B cell (primary cell): ENCODE data around the gene PUS3. TPM values are rescaled to one million over a fixed set of nuclear protein-coding genes. Genes with fewer than 3 reads are reported as not detected.

ENCODE experiments used
- ATAC-seq: fragments of 200-7000 bp; cut with Tn5 transposase; one replicate; pipeline ENCODE4 v1.10.0; 2021; ENCODE audit warnings: low read depth, mild to moderate bottlenecking, moderate number of reproducible peaks, moderate library complexity
- CTCF ChIA-PET: fragments of 350-600 bp; sonication (Branson Sonifier 250); formaldehyde crosslinking; loops from one replicate; lab custom pipeline; 2021; ENCODE audit warnings: antibody characterized with exemption, inconsistent platforms; lab: Charles Lee
- POLR2A ChIA-PET: fragments of 350-600 bp; sonication (Branson Sonifier 250); formaldehyde crosslinking; loops from one replicate; lab custom pipeline; 2021; ENCODE audit warnings: antibody characterized with exemption; lab: Charles Lee
- DNase-seq: peaks from one replicate; pipeline ENCODE4 v3.0.0; 2013
- H2AFZ ChIP-seq: 2 replicates; pipeline ENCODE4 v1.6.1; 2012; ENCODE audit warnings: mild to moderate bottlenecking, low read depth, low read length; ENCODE audit not compliant: insufficient read depth, poor library complexity, severe bottlenecking
- H3K27ac ChIP-seq, 2 donors: 1 replicate in 1 of 2; 2 replicates in 1 of 2; pipeline ENCODE4 v1.5.1; 2012 to 2013; ENCODE audit warnings: low read length in 2 of 2, mild to moderate bottlenecking in 2 of 2, moderate library complexity in 1 of 2
- H3K27me3 ChIP-seq, 4 experiments: fragments of 200-600 bp in 1 of 4; sonication (generic) in 1 of 4; replicated peaks in 1 of 4; 1 replicate in 2 of 4; 2 replicates in 2 of 4; pipeline versions ENCODE4 v1.6.1 to v1.7.0; 2013 to 2016; ENCODE audit warnings: low read length in 3 of 4, mild to moderate bottlenecking in 2 of 4, mixed read lengths in 1 of 4, moderate library complexity in 1 of 4; ENCODE audit not compliant: insufficient read depth in 4 of 4, control insufficient read depth in 3 of 4; ENCODE audit errors: control extremely low read depth in 1 of 4
- H3K36me3 ChIP-seq, 2 experiments: replicated peaks in 1 of 2; 1 replicate in 1 of 2; 2 replicates in 1 of 2; pipeline versions ENCODE4 v1.6.1 to v1.7.1; 2013; ENCODE audit warnings: low read length in 1 of 2; ENCODE audit not compliant: insufficient read depth in 2 of 2, control insufficient read depth in 1 of 2; ENCODE audit errors: control extremely low read depth in 1 of 2, extremely low read depth in 1 of 2
- H3K4me1 ChIP-seq, 2 donors: fragments of 200-600 bp in 1 of 2; sonication (generic) in 1 of 2; 1 replicate in 1 of 2; 2 replicates in 1 of 2; pipeline versions ENCODE4 v1.5.1 to v1.6.1; 2013 to 2017; ENCODE audit warnings: low read length in 2 of 2; ENCODE audit not compliant: control insufficient read depth in 2 of 2, insufficient read depth in 2 of 2
- H3K4me2 ChIP-seq: replicated peaks from 2 replicates; pipeline ENCODE3; 2012; ENCODE audit warnings: mild to moderate bottlenecking, low read depth, low read length; ENCODE audit not compliant: poor library complexity, severe bottlenecking
- H3K4me3 ChIP-seq, 5 experiments: fragments of 200-600 bp in 1 of 5; sonication (generic) in 1 of 5; 1 replicate in 3 of 5; 2 replicates in 2 of 5; pipeline versions ENCODE4 v1.5.1 to v1.7.0; 2011 to 2016; ENCODE audit warnings: low read length in 4 of 5, mild to moderate bottlenecking in 4 of 5, low read depth in 2 of 5, control low read depth in 1 of 5, moderate library complexity in 1 of 5; ENCODE audit not compliant: insufficient read depth in 1 of 5; ENCODE audit errors: control extremely low read depth in 1 of 5, extremely low read depth in 1 of 5
- H3K79me2 ChIP-seq: fragments of 200-600 bp; sonication (generic); one replicate; pipeline ENCODE4 v1.6.0; 2016; ENCODE audit warnings: low read length; ENCODE audit not compliant: control insufficient read depth, insufficient read depth
- H3K9ac ChIP-seq: fragments of 200-600 bp; sonication (generic); 2 replicates; pipeline ENCODE4 v1.6.1; 2017; ENCODE audit warnings: mild to moderate bottlenecking, low read length, moderate library complexity
- H3K9me3 ChIP-seq, 3 donors: one replicate each; pipeline versions ENCODE4 v1.6.1 to v1.7.1; 2013; ENCODE audit warnings: low read length in 2 of 3; ENCODE audit not compliant: control insufficient read depth in 2 of 3, insufficient read depth in 1 of 3; ENCODE audit errors: control extremely low read depth in 1 of 3
- H4K20me1 ChIP-seq: 2 replicates; pipeline ENCODE4 v1.6.0; 2012; ENCODE audit warnings: mild to moderate bottlenecking, low read length; ENCODE audit not compliant: insufficient read depth, control insufficient read depth, poor library complexity, severe bottlenecking
- H3K27ac Mint-ChIP-seq: one replicate; pipeline ENCODE4 v1.8.0; 2021; ENCODE audit warnings: mixed read lengths
- H3K27me3 Mint-ChIP-seq: one replicate; pipeline ENCODE4 v1.8.0; 2021; ENCODE audit warnings: mixed read lengths
- H3K4me1 Mint-ChIP-seq: one replicate; pipeline ENCODE4 v1.8.0; 2021; ENCODE audit warnings: mixed read lengths
- H3K4me3 Mint-ChIP-seq: one replicate; pipeline ENCODE4 v1.8.0; 2021; ENCODE audit warnings: mixed read lengths
- H3K9me3 Mint-ChIP-seq: one replicate; pipeline ENCODE4 v1.8.0; 2022; ENCODE audit warnings: mixed read lengths; ENCODE audit not compliant: insufficient read depth
- EZH2 ChIP-seq: IDR thresholded peaks from 2 replicates; pipeline ENCODE4 v1.6.1; 2012; ENCODE audit warnings: borderline replicate concordance, low read depth, mild to moderate bottlenecking, moderate library complexity, low read length; ENCODE audit not compliant: insufficient read depth, poor library complexity, severe bottlenecking
- WGBS: methylation state at CpG from one replicate; pipeline ENCODE4 v1.1.5; 2013; ENCODE audit warnings: missing lambda C conversion rate; ENCODE audit not compliant: insufficient coverage; 5-methylcytosine and 5-hydroxymethylcytosine counted together
- intact Hi-C: fragments of 100-400 bp; cut with micrococcal nuclease; formaldehyde crosslinking; loops from one replicate; pipeline ENCODE4 v1.10.0; 2022
- polyA plus RNA-seq: library from polyadenylated mRNA; depleted of rRNA; stranded (reverse); fragments of >200 nt; gene quantifications from 2 replicates; pipeline ENCODE4 v1.2.3, GENCODE V29; 2012
- total RNA-seq, 2 donors: library from RNA; stranded (reverse); fragments of 120-200 nt in 1 of 2; gene quantifications; 1 replicate in 1 of 2; 2 replicates in 1 of 2; pipeline versions ENCODE4 v1.2.3 to v1.2.4, GENCODE V29; 2013 to 2022
- TF ChIP-seq, protein P1 (sequence below): fragments of 200-600 bp; IDR thresholded peaks from one replicate; pipeline ENCODE4 v1.8.0; 2022; ENCODE audit warnings: antibody characterized with exemption, mild to moderate bottlenecking

Gene PUS3
- total and polyA plus RNA-seq, 2 donors (not counting 1 experiment from before 2014, with no cell fraction given), result 2.7 to 8.1 TPM

DNA sequence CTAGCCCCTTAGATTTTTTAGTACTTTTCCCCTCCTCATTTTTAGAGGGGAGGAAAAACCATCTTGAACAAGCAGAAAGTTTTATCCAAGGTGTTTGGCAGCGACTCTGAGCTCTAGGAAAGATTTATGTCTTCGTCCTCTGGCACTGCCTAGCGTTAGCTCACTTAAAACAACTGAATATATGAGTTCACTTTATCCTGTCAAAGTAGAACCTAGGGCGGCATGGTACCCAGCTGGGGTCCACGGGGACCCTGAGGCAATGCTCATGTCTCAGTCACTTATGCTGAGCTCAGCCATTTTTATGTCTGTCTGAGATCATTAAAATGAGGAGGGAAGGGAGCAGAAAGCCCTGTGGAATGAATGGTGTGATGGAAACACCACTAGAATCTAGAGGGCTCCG lies 28.7 kb upstream of the PUS3 start:
- intact Hi-C loops, result no loop called here
- 70% methylated on average over 3 of the region's 6 CpGs for WGBS
- CTCF ChIA-PET, result no interaction called here
- DNase-seq (no peak), ATAC-seq (no peak)
- POLR2A ChIA-PET, result no interaction called here
- H3K4me3 Mint-ChIP-seq, result no peak overlapping the region
- no peak overlapping the region for H3K4me3 ChIP-seq
- TF ChIP-seq, protein P1, sequence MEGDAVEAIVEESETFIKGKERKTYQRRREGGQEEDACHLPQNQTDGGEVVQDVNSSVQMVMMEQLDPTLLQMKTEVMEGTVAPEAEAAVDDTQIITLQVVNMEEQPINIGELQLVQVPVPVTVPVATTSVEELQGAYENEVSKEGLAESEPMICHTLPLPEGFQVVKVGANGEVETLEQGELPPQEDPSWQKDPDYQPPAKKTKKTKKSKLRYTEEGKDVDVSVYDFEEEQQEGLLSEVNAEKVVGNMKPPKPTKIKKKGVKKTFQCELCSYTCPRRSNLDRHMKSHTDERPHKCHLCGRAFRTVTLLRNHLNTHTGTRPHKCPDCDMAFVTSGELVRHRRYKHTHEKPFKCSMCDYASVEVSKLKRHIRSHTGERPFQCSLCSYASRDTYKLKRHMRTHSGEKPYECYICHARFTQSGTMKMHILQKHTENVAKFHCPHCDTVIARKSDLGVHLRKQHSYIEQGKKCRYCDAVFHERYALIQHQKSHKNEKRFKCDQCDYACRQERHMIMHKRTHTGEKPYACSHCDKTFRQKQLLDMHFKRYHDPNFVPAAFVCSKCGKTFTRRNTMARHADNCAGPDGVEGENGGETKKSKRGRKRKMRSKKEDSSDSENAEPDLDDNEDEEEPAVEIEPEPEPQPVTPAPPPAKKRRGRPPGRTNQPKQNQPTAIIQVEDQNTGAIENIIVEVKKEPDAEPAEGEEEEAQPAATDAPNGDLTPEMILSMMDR, result no peak
- no peak for TF ChIP-seq EZH2
- H4K20me1 ChIP-seq, result no peaks in the 10 kb centered on the region
- H3K4me1 ChIP-seq, result no peaks in the 10 kb centered on the region
- H3K79me2 ChIP-seq, result no peaks in the 10 kb centered on the region
- H3K27ac Mint-ChIP-seq, result no peak overlapping the region
- H3K9ac ChIP-seq, result no peak overlapping the region
- H3K9me3 Mint-ChIP-seq, result no peaks in the 10 kb centered on the region
- H3K27ac ChIP-seq, result no peak overlapping the region
- H3K4me1 Mint-ChIP-seq, result no peaks in the 10 kb centered on the region
- H3K4me2 ChIP-seq, result no peak overlapping the region
- peaks cover 25% of the 10 kb centered on the region for H3K27me3 Mint-ChIP-seq
- H3K36me3 ChIP-seq, result no peaks in the 10 kb centered on the region
- H3K27me3 ChIP-seq, result peaks cover 0 to 3% (median 0%) of the 10 kb centered on the region in 4 experiments
- H3K9me3 ChIP-seq, result no peaks in the 10 kb centered on the region
- no peak overlapping the region for H2AFZ ChIP-seq

DNA sequence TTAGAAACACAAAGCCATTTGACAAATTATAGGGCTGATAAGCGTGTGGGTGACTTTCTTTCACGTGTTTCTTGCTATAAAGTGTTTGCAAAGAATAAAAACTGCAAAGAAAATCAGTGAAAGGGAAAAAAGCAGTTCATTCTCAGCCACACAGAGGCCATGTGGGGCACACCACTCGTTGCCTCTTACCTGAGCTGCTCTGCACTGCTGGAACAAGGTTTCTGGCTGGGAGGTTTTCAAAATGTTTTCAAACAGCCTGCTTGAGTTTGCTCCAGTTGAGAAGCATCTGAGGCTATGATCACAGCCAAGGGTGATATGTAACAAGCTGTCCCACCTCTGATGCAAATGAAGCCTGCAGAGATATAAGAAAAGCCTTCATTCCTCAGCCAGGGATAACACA lies 28.1 kb upstream of the PUS3 start:
- Histone ChIP-seq H3K4me3 (no peak overlapping the region), H3K27me3 (peaks cover 0 to 3% (median 0%) of the 10 kb centered on the region in 4 experiments), H3K9me3 (no peaks in the 10 kb centered on the region), H3K4me2 (no peak overlapping the region), H3K27ac (no peak overlapping the region), H3K79me2 (no peaks in the 10 kb centered on the region), H3K9ac (no peak overlapping the region), H4K20me1 (no peaks in the 10 kb centered on the region), H2AFZ (no peak overlapping the region), H3K36me3 (no peaks in the 10 kb centered on the region), H3K4me1 (no peaks in the 10 kb centered on the region)
- ChIA-PET CTCF (no interaction called here), POLR2A (no interaction called here)
- Mint-ChIP-seq H3K4me3 (no peak overlapping the region), H3K4me1 (no peaks in the 10 kb centered on the region), H3K27ac (no peak overlapping the region), H3K27me3 (peaks cover 28% of the 10 kb centered on the region), H3K9me3 (no peaks in the 10 kb centered on the region)
- 25% methylated on average over 1 of the region's 3 CpGs for WGBS
- intact Hi-C loops, result no loop called here
- no peak for ATAC-seq
- DNase-seq, result no peak
- no peak for TF ChIP-seq EZH2
- TF ChIP-seq, protein P1, result no peak
